Measurements from ENCODE around the gene CNNM2.
"Not testable (repeated sequence)": the region's sequence is repeated elsewhere in the genome, so short reads cannot be mapped to it uniquely, and the experiment has no call there.

The CNNM2 gene

GRCh38 chr10:102926842-102927241 lies 8.7 kb downstream of the CNNM2 start:
- DNase-seq (ENCODE audit: low read depth, low spot score): no peak

DNA sequence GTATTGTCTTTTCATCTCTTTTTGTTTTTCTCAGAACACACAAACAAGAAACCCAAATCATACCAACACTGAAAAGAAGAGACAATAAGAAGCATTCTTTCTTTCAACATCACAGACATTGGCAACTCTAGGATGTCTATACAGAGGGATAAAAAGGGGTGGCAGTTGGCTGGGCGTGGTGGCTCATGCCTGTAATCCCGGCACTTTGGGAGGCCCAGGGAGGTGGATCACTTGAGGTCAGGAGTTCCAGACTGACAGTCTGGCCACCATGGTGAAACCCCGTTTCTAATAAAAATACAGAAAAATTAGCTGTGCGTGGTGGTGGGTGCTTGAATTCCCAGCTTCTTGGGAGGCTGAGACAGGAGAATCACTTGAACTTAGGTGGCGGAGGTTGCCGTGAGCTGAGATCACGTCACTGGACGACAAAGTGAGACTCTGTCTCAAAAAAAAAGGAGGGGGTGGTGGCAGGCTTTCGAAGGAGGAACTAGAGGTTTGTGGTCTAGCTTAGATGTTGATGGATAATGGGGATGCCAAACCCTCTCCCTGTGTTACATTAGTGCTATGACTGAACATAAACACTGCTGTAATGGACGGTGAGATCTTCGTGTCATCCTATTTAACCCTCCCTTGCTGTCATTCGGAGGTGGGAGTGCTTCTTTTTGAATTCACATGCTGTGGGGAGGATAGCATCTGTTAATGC lies 9.4 kb downstream of the CNNM2 start:
- no peak for DNase-seq (ENCODE audit: low read depth, low spot score)

DNA sequence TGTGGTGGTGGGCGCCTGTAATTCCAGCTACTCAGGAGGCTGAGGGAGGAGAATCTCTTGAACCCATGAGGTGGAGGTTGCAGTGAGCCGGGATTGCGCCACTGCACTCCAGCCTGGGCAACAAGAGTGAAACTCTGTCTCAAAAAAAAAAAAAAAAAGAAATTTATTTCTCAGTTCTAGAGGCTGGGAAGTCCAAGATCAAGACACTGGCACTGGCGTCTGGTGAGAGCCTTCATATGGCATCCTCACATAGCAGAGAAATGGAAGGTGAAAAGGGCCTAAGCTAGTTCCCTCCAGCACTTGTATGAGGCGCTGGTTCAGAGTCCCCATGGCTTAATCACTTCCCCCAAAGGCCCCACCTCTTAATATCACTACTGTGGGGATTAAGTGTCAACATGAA lies 10.3 kb downstream of the CNNM2 start:
- not testable (repeated sequence) for DNase-seq (ENCODE audit: low read depth, low spot score)

GRCh38 chr10:102930720-102931119 lies 12.6 kb downstream of the CNNM2 start:
- DNase-seq (ENCODE audit: low read depth, low spot score): no peak

DNA sequence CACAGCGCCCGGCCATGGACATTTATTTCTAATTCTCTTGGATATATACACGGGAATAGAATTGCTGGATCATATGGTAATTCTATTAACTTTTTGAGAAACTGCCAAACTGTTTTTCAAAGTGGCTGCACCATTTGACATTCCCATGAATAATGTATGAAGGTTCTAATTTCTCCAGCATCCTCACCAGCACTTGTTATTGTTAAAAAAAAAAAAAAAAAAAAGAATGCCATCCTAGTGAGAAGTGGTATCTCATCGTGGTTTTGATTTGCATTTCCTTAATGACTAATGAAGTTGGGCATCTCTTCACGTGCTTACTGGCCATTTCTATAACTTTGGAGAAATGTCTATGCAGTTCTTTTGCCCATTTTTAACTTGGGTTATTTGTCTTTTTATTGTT lies 13.5 kb downstream of the CNNM2 start:
- DNase-seq (ENCODE audit: low read depth, low spot score): no peak

- no peak for DNase-seq (ENCODE audit: low read depth, low spot score)
Measured at GRCh38 chr10:102935505-102935904, 17.4 kb downstream of the CNNM2 start.

- no peak for DNase-seq (ENCODE audit: low read depth, low spot score)
Measured at GRCh38 chr10:102935939-102936605, 18.0 kb downstream of the CNNM2 start.

DNA sequence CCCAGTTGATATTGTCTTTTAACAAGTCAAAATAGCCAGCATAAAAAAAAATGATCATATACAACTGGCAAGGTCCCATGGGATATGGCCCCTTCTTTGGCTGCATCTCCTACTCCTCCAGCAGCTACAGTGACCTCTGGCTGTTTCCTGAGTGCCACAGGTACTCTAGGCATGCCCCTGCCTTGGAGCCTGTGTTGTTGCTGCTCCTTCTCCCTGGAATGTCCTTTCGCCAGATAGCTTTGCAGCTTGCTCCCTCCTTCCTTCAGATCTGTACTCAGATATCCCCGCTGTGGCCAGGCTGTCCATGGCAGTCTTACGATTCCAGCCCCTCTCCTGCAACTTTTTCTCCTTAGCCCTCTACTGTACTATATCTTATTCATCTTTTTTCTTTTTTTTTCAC lies 23.3 kb downstream of the CNNM2 start:
- DNase-seq (ENCODE audit: low read depth, low spot score): no peak

- DNase-seq (ENCODE audit: low read depth, low spot score): no peak
Measured at GRCh38 chr10:102945449-102945848, 27.4 kb downstream of the CNNM2 start.

DNA sequence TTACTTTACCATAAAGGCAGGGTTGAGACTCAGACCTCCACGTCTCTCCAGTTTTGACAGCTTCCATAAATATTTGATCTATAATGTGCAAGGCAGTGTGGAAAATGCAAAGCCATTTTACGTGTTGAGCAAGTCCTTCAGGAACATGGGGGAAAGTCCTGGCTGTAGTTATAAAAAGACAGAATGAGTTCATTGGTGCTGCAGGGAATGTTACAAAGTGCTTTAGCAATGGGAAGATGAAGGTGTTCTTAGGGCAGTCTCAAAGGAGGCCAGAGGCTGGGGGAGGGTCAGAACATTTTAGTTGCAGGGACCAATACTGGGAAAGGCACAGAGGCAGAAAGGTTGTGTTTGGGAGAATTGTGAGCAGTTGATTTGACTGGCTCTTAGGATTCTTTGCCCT lies 27.9 kb downstream of the CNNM2 start:
- DNase-seq (ENCODE audit: low read depth, low spot score): no peak

GRCh38 chr10:102946992-102947391 lies 28.9 kb downstream of the CNNM2 start:
- DNase-seq (ENCODE audit: low read depth, low spot score): no peak

- no peak for DNase-seq (ENCODE audit: low read depth, low spot score)
Measured at GRCh38 chr10:102948176-102948575, 30.1 kb downstream of the CNNM2 start.

GRCh38 chr10:102948786-102949185 lies 30.7 kb downstream of the CNNM2 start:
- DNase-seq (ENCODE audit: low read depth, low spot score): no peak

GRCh38 chr10:102949916-102950315 lies 31.8 kb downstream of the CNNM2 start:
- DNase-seq (ENCODE audit: low read depth, low spot score): no peak

- no peak for DNase-seq (ENCODE audit: low read depth, low spot score)
Measured at GRCh38 chr10:102951316-102951715, 33.2 kb downstream of the CNNM2 start.

DNA sequence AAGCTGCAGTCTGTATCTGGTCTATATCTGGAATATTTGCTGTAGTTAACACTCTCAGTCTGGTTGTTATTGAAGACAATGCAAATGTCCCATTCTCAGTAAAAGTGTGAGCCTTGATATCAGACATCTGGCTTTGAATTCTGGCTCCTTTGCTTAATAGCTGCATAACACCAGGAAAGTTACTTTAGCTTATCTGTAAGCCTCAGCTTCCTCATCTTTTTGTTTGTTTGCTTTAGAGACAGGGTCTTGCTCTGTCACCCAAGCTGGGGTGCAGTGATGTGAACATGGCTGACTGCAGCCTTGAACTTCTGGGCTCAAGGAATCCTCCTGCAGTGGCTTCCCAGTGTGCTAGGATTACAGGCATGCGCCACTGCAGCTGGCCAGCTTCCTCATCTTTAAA lies 41.3 kb downstream of the CNNM2 start:
- DNase-seq (ENCODE audit: low read depth, low spot score): no peak

- no peak for DNase-seq (ENCODE audit: low read depth, low spot score)
Measured at GRCh38 chr10:102960157-102960556, 42.1 kb downstream of the CNNM2 start.

- no peak for DNase-seq (ENCODE audit: low read depth, low spot score)
Measured at GRCh38 chr10:102962267-102962666, 44.2 kb downstream of the CNNM2 start.

- no peak for DNase-seq (ENCODE audit: low read depth, low spot score)
Measured at GRCh38 chr10:102962951-102963755, 45.1 kb downstream of the CNNM2 start.

DNA sequence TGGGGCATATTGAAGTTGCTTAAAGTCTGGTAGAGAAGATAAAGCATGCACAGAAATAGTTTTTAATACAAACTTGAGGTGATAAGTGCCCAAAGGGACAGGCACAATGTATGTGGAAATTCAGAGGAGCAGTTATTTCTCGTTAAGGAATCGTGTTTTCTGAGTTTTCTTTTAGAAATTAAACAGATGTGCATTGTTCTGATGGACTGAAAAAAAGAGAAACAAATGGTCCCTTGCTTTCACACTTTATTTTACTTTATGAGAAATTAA lies 45.6 kb downstream of the CNNM2 start:
- DNase-seq (ENCODE audit: low read depth, low spot score): no peak

GRCh38 chr10:102964064-102964463 lies 46.0 kb downstream of the CNNM2 start:
- not testable (repeated sequence) for DNase-seq (ENCODE audit: low read depth, low spot score)

GRCh38 chr10:102964713-102965112 lies 46.6 kb downstream of the CNNM2 start:
- DNase-seq (ENCODE audit: low read depth, low spot score): no peak

GRCh38 chr10:102965311-102965851 lies 47.3 kb downstream of the CNNM2 start:
- no peak for DNase-seq (ENCODE audit: low read depth, low spot score)
